B cell (primary cell): ENCODE data around the gene C15orf40. TPM values are rescaled to one million over a fixed set of nuclear protein-coding genes. Genes with fewer than 3 reads are reported as not detected.

Experiments used
- ATAC-seq: fragments of 200-7000 bp; cut with Tn5 transposase; one replicate; pipeline ENCODE4 v1.10.0; 2021; ENCODE audit warnings: low read depth, mild to moderate bottlenecking, moderate number of reproducible peaks, moderate library complexity
- CTCF ChIA-PET: fragments of 350-600 bp; sonication (Branson Sonifier 250); formaldehyde crosslinking; loops from one replicate; lab custom pipeline; 2021; ENCODE audit warnings: antibody characterized with exemption, inconsistent platforms; lab: Charles Lee
- POLR2A ChIA-PET: fragments of 350-600 bp; sonication (Branson Sonifier 250); formaldehyde crosslinking; loops from one replicate; lab custom pipeline; 2021; ENCODE audit warnings: antibody characterized with exemption; lab: Charles Lee
- DNase-seq: peaks from one replicate; pipeline ENCODE4 v3.0.0; 2013
- H2AFZ ChIP-seq: 2 replicates; pipeline ENCODE4 v1.6.1; 2012; ENCODE audit warnings: mild to moderate bottlenecking, low read depth, low read length; ENCODE audit not compliant: insufficient read depth, poor library complexity, severe bottlenecking
- H3K27ac ChIP-seq, 2 donors: 1 replicate in 1 of 2; 2 replicates in 1 of 2; pipeline ENCODE4 v1.5.1; 2012 to 2013; ENCODE audit warnings: low read length in 2 of 2, mild to moderate bottlenecking in 2 of 2, moderate library complexity in 1 of 2
- H3K27me3 ChIP-seq, 4 experiments: fragments of 200-600 bp in 1 of 4; sonication (generic) in 1 of 4; replicated peaks in 1 of 4; 1 replicate in 2 of 4; 2 replicates in 2 of 4; pipeline versions ENCODE4 v1.6.1 to v1.7.0; 2013 to 2016; ENCODE audit warnings: low read length in 3 of 4, mild to moderate bottlenecking in 2 of 4, mixed read lengths in 1 of 4, moderate library complexity in 1 of 4; ENCODE audit not compliant: insufficient read depth in 4 of 4, control insufficient read depth in 3 of 4; ENCODE audit errors: control extremely low read depth in 1 of 4
- H3K36me3 ChIP-seq, 2 experiments: replicated peaks in 1 of 2; 1 replicate in 1 of 2; 2 replicates in 1 of 2; pipeline versions ENCODE4 v1.6.1 to v1.7.1; 2013; ENCODE audit warnings: low read length in 1 of 2; ENCODE audit not compliant: insufficient read depth in 2 of 2, control insufficient read depth in 1 of 2; ENCODE audit errors: control extremely low read depth in 1 of 2, extremely low read depth in 1 of 2
- H3K4me1 ChIP-seq, 2 donors: fragments of 200-600 bp in 1 of 2; sonication (generic) in 1 of 2; 1 replicate in 1 of 2; 2 replicates in 1 of 2; pipeline versions ENCODE4 v1.5.1 to v1.6.1; 2013 to 2017; ENCODE audit warnings: low read length in 2 of 2; ENCODE audit not compliant: control insufficient read depth in 2 of 2, insufficient read depth in 2 of 2
- H3K4me2 ChIP-seq: replicated peaks from 2 replicates; pipeline ENCODE3; 2012; ENCODE audit warnings: mild to moderate bottlenecking, low read depth, low read length; ENCODE audit not compliant: poor library complexity, severe bottlenecking
- H3K4me3 ChIP-seq, 5 experiments: fragments of 200-600 bp in 1 of 5; sonication (generic) in 1 of 5; 1 replicate in 3 of 5; 2 replicates in 2 of 5; pipeline versions ENCODE4 v1.5.1 to v1.7.0; 2011 to 2016; ENCODE audit warnings: low read length in 4 of 5, mild to moderate bottlenecking in 4 of 5, low read depth in 2 of 5, control low read depth in 1 of 5, moderate library complexity in 1 of 5; ENCODE audit not compliant: insufficient read depth in 1 of 5; ENCODE audit errors: control extremely low read depth in 1 of 5, extremely low read depth in 1 of 5
- H3K79me2 ChIP-seq: fragments of 200-600 bp; sonication (generic); one replicate; pipeline ENCODE4 v1.6.0; 2016; ENCODE audit warnings: low read length; ENCODE audit not compliant: control insufficient read depth, insufficient read depth
- H3K9ac ChIP-seq: fragments of 200-600 bp; sonication (generic); 2 replicates; pipeline ENCODE4 v1.6.1; 2017; ENCODE audit warnings: mild to moderate bottlenecking, low read length, moderate library complexity
- H3K9me3 ChIP-seq, 3 donors: one replicate each; pipeline versions ENCODE4 v1.6.1 to v1.7.1; 2013; ENCODE audit warnings: low read length in 2 of 3; ENCODE audit not compliant: control insufficient read depth in 2 of 3, insufficient read depth in 1 of 3; ENCODE audit errors: control extremely low read depth in 1 of 3
- H4K20me1 ChIP-seq: 2 replicates; pipeline ENCODE4 v1.6.0; 2012; ENCODE audit warnings: mild to moderate bottlenecking, low read length; ENCODE audit not compliant: insufficient read depth, control insufficient read depth, poor library complexity, severe bottlenecking
- H3K27ac Mint-ChIP-seq: one replicate; pipeline ENCODE4 v1.8.0; 2021; ENCODE audit warnings: mixed read lengths
- H3K27me3 Mint-ChIP-seq: one replicate; pipeline ENCODE4 v1.8.0; 2021; ENCODE audit warnings: mixed read lengths
- H3K4me1 Mint-ChIP-seq: one replicate; pipeline ENCODE4 v1.8.0; 2021; ENCODE audit warnings: mixed read lengths
- H3K4me3 Mint-ChIP-seq: one replicate; pipeline ENCODE4 v1.8.0; 2021; ENCODE audit warnings: mixed read lengths
- H3K9me3 Mint-ChIP-seq: one replicate; pipeline ENCODE4 v1.8.0; 2022; ENCODE audit warnings: mixed read lengths; ENCODE audit not compliant: insufficient read depth
- EZH2 ChIP-seq: IDR thresholded peaks from 2 replicates; pipeline ENCODE4 v1.6.1; 2012; ENCODE audit warnings: borderline replicate concordance, low read depth, mild to moderate bottlenecking, moderate library complexity, low read length; ENCODE audit not compliant: insufficient read depth, poor library complexity, severe bottlenecking
- WGBS: methylation state at CpG from one replicate; pipeline ENCODE4 v1.1.5; 2013; ENCODE audit warnings: missing lambda C conversion rate; ENCODE audit not compliant: insufficient coverage; 5-methylcytosine and 5-hydroxymethylcytosine counted together
- intact Hi-C: fragments of 100-400 bp; cut with micrococcal nuclease; formaldehyde crosslinking; loops from one replicate; pipeline ENCODE4 v1.10.0; 2022
- polyA plus RNA-seq: library from polyadenylated mRNA; depleted of rRNA; stranded (reverse); fragments of >200 nt; gene quantifications from 2 replicates; pipeline ENCODE4 v1.2.3, GENCODE V29; 2012
- total RNA-seq, 2 donors: library from RNA; stranded (reverse); fragments of 120-200 nt in 1 of 2; gene quantifications; 1 replicate in 1 of 2; 2 replicates in 1 of 2; pipeline versions ENCODE4 v1.2.3 to v1.2.4, GENCODE V29; 2013 to 2022
- TF ChIP-seq, protein P1 (sequence below): fragments of 200-600 bp; IDR thresholded peaks from one replicate; pipeline ENCODE4 v1.8.0; 2022; ENCODE audit warnings: antibody characterized with exemption, mild to moderate bottlenecking

Gene C15orf40
- total and polyA plus RNA-seq, 2 donors (not counting 1 experiment from before 2014, with no cell fraction given) = 24.0 to 40.7 TPM

DNA sequence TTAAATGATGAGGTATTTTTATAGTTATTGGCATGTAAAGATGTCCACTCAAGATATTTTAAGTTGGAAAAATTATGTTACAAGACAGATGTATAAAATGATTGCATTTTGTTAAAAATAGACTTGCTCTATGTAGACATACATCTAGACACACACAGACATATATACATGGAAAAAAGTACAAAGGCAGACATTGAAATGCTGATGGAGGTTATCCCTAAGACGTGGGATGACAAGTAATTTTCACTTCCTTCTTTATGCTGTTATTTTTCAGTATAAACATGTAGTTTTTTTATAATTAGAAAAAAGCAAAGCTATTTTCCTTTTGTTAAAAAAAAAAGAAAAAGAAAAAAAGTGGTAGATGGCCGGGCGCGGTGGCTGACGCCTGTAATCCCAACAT lies 66.1 kb downstream of the C15orf40 start:
- ATAC-seq (no peak), DNase-seq (no peak)
- WGBS = no CpG with 5 or more reads among the region's 5 CpGs
- POLR2A ChIA-PET = no interaction called here
- Histone ChIP-seq H3K4me1 (peaks cover 14 to 15% of the 10 kb centered on the region in 2 donors), H3K4me3 (no peak overlapping the region), H2AFZ (no peak overlapping the region), H3K36me3 (no peaks in the 10 kb centered on the region), H3K27ac (no peak overlapping the region), H4K20me1 (no peaks in the 10 kb centered on the region), H3K4me2 (no peak overlapping the region), H3K9ac (no peak overlapping the region), H3K79me2 (no peaks in the 10 kb centered on the region), H3K9me3 (no peaks in the 10 kb centered on the region), H3K27me3 (no peaks in the 10 kb centered on the region)
- peaks cover 12% of the 10 kb centered on the region for H3K4me1 Mint-ChIP-seq
- no peak overlapping the region for H3K27ac Mint-ChIP-seq
- CTCF ChIA-PET = no interaction called here
- H3K9me3 Mint-ChIP-seq = no peaks in the 10 kb centered on the region
- H3K4me3 Mint-ChIP-seq = no peak overlapping the region
- TF ChIP-seq EZH2 = no peak
- TF ChIP-seq, protein P1, sequence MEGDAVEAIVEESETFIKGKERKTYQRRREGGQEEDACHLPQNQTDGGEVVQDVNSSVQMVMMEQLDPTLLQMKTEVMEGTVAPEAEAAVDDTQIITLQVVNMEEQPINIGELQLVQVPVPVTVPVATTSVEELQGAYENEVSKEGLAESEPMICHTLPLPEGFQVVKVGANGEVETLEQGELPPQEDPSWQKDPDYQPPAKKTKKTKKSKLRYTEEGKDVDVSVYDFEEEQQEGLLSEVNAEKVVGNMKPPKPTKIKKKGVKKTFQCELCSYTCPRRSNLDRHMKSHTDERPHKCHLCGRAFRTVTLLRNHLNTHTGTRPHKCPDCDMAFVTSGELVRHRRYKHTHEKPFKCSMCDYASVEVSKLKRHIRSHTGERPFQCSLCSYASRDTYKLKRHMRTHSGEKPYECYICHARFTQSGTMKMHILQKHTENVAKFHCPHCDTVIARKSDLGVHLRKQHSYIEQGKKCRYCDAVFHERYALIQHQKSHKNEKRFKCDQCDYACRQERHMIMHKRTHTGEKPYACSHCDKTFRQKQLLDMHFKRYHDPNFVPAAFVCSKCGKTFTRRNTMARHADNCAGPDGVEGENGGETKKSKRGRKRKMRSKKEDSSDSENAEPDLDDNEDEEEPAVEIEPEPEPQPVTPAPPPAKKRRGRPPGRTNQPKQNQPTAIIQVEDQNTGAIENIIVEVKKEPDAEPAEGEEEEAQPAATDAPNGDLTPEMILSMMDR = no peak
- intact Hi-C loops = no loop called here
- H3K27me3 Mint-ChIP-seq = peaks cover 14% of the 10 kb centered on the region

DNA sequence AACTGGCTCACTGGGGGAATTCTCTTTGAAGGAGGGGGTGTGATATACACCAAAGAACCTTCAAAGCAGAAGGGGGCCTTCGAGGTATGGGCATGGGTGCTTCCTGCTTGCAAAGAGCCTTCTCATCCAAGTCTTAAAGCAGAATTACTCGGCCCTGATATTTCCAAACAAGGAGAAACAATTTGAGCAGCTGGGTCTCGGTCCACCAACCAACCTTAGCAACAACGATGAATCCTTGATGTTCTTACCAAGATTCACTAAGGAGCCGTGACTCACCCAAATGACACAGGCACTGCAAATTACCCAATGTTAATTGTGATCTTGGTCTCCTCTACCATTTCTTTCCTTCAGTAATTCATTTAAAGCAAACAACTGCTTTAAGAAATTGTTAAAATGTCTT lies 66.6 kb downstream of the C15orf40 start:
- ATAC-seq (no peak), DNase-seq (no peak)
- ChIA-PET POLR2A (no interaction called here), CTCF (no interaction called here)
- H3K4me3 ChIP-seq = no peak overlapping the region
- no peak overlapping the region for H3K4me2 ChIP-seq
- no peaks in the 10 kb centered on the region for H3K79me2 ChIP-seq
- H3K27ac ChIP-seq = no peak overlapping the region
- H2AFZ ChIP-seq = no peak overlapping the region
- intact Hi-C loops = no loop called here
- H3K36me3 ChIP-seq = no peaks in the 10 kb centered on the region
- H3K27me3 Mint-ChIP-seq = peaks cover 14% of the 10 kb centered on the region
- peaks cover 12% of the 10 kb centered on the region for H3K4me1 Mint-ChIP-seq
- no peaks in the 10 kb centered on the region for H3K27me3 ChIP-seq
- 8% methylated on average over 4 of the region's 5 CpGs for WGBS
- peaks cover 9 to 10% of the 10 kb centered on the region in 2 donors for H3K4me1 ChIP-seq
- no peak overlapping the region for H3K4me3 Mint-ChIP-seq
- no peak for TF ChIP-seq EZH2
- H3K9ac ChIP-seq = no peak overlapping the region
- H4K20me1 ChIP-seq = no peaks in the 10 kb centered on the region
- no peaks in the 10 kb centered on the region for H3K9me3 Mint-ChIP-seq
- H3K27ac Mint-ChIP-seq = no peak overlapping the region
- no peaks in the 10 kb centered on the region for H3K9me3 ChIP-seq
